Right renal cortex interstitium (tissue), 3 donors: ENCODE data around the gene HSP90AB1. TPM values are rescaled to one million over a fixed set of nuclear protein-coding genes. Genes with fewer than 3 reads are reported as not detected.

Experiments used
- polyA plus RNA-seq, 3 donors: library from polyadenylated mRNA; unstranded; fragments of 120-200 nt; gene quantifications; one replicate each; pipeline ENCODE4 v1.2.1, GENCODE V29; 2013; ENCODE audit not compliant: insufficient read length in 3 of 3

Gene HSP90AB1
- polyA plus RNA-seq, 3 donors = 1,281 to 1,316 (median 1,306) TPM

Other genes starting within 250 kb of the HSP90AB1 start
- 10 to 100 TPM; 38.9 to 40.4 (median 40.3) TPM for gene MRPL14, start 119.6 kb upstream of the HSP90AB1 start, polyA plus RNA-seq
- 10 to 100 TPM; 33.3 to 38.5 (median 34.3) TPM for gene TMEM63B, start 119.5 kb upstream of the HSP90AB1 start, polyA plus RNA-seq
- under 1 TPM; 0.12 to 0.24 (median 0.17) TPM for gene CAPN11, start 88.3 kb upstream of the HSP90AB1 start, polyA plus RNA-seq
- gene MYMX, start 30.2 kb upstream of the HSP90AB1 start, polyA plus RNA-seq = under 1 TPM; 0.42 to 0.85 (median 0.65) TPM
- 10 to 100 TPM; 33.0 to 34.2 (median 33.0) TPM for gene SLC29A1, start 23.5 kb upstream of the HSP90AB1 start, polyA plus RNA-seq
- 10 to 100 TPM; 51.7 to 59.3 (median 56.5) TPM for gene SLC35B2, start 10.4 kb downstream of the HSP90AB1 start, polyA plus RNA-seq
- gene NFKBIE, start 18.4 kb downstream of the HSP90AB1 start, polyA plus RNA-seq = 10 to 100 TPM; 10.6 to 11.7 (median 11.6) TPM
- gene TMEM151B, start 23.3 kb downstream of the HSP90AB1 start, polyA plus RNA-seq = under 1 TPM; 0.42 to 0.62 (median 0.60) TPM
- gene AARS2, start 66.2 kb downstream of the HSP90AB1 start, polyA plus RNA-seq = 10 to 100 TPM; 12.1 to 14.7 (median 12.4) TPM
- gene SPATS1, start 95.5 kb downstream of the HSP90AB1 start, polyA plus RNA-seq = not detected
- 10 to 100 TPM; 44.2 to 49.2 (median 45.5) TPM for gene CDC5L, start 140.6 kb downstream of the HSP90AB1 start, polyA plus RNA-seq